SKM-1 treated with dmso at 0.1 percent for 144 hours (cell line): ENCODE data around the gene CAMK1D.
A peak's percentile ranks its signal among the peaks of the same experiment; 100 is the strongest.
"Not testable (repeated sequence)": the region's sequence is repeated elsewhere in the genome, so short reads cannot be mapped to it uniquely, and the experiment has no call there.

ENCODE experiments used
- DNase-seq: peaks from one replicate; lab custom pipeline; 2025; ENCODE audit not compliant: unreplicated experiment; lab: John Stamatoyannopoulos, UW

CAMK1D gene

GRCh38 chr10:12711350-12711708, 362.0 kb downstream of the CAMK1D start:
- no peak for DNase-seq

GRCh38 chr10:12712293-12712983, 363.1 kb downstream of the CAMK1D start:
- no peak for DNase-seq

- DNase-seq = not testable (repeated sequence)
These were observed 363.6 kb downstream of the CAMK1D start for GRCh38 chr10:12712984-12713316.

- DNase-seq = no peak
These were observed 366.7 kb downstream of the CAMK1D start for GRCh38 chr10:12716042-12716441.

- DNase-seq = no peak
These were observed 368.8 kb downstream of the CAMK1D start for GRCh38 chr10:12717981-12718707.

- peak; percentile 2 for DNase-seq
These were observed 370.0 kb downstream of the CAMK1D start for GRCh38 chr10:12719365-12719764.

GRCh38 chr10:12720217-12720981, 371.1 kb downstream of the CAMK1D start:
- no peak for DNase-seq

- DNase-seq = no peak
These were observed 372.0 kb downstream of the CAMK1D start for GRCh38 chr10:12721334-12721733.

GRCh38 chr10:12723220-12723619, 373.9 kb downstream of the CAMK1D start:
- no peak for DNase-seq

- DNase-seq = no peak
These were observed 375.6 kb downstream of the CAMK1D start for GRCh38 chr10:12724807-12725579.

- DNase-seq = not testable (repeated sequence)
These were observed 376.2 kb downstream of the CAMK1D start for GRCh38 chr10:12725580-12725888.

- no peak for DNase-seq
These were observed 377.9 kb downstream of the CAMK1D start for GRCh38 chr10:12726971-12727831.

- no peak for DNase-seq
These were observed 378.5 kb downstream of the CAMK1D start for GRCh38 chr10:12727832-12728215.

- DNase-seq = no peak
These were observed 379.1 kb downstream of the CAMK1D start for GRCh38 chr10:12728494-12728893.

- DNase-seq = no peak
These were observed 380.5 kb downstream of the CAMK1D start for GRCh38 chr10:12729885-12730284.

GRCh38 chr10:12730809-12731519, 381.6 kb downstream of the CAMK1D start:
- DNase-seq = no peak

GRCh38 chr10:12733271-12733670, 383.9 kb downstream of the CAMK1D start:
- DNase-seq = no peak

GRCh38 chr10:12735843-12736462, 386.6 kb downstream of the CAMK1D start:
- DNase-seq = no peak

GRCh38 chr10:12740813-12741212, 391.5 kb downstream of the CAMK1D start:
- no peak for DNase-seq
